GM23338 (cell line): Measurements from ENCODE around the gene MAP4K4. TPM values are rescaled to one million over a fixed set of nuclear protein-coding genes. Genes with fewer than 3 reads are reported as not detected.

Experiments
- ATAC-seq: fragments of 200-7000 bp; cut with Tn5 transposase; 3 replicates; pipeline ENCODE4 v1.9.1; 2020
- DNase-seq: peaks from one replicate; pipeline ENCODE4 v3.0.0-alpha.2; 2015; ENCODE audit warnings: low spot score
- H2AFZ ChIP-seq: fragments of 200-600 bp; sonication (generic); 2 replicates; pipeline ENCODE4 v1.8.0; 2016; ENCODE audit warnings: antibody characterized with exemption, mild to moderate bottlenecking, moderate library complexity
- H3F3A ChIP-seq: fragments of 200-600 bp; sonication (generic); replicated peaks from 2 replicates; pipeline ENCODE4 v1.8.0; 2017; ENCODE audit warnings: antibody characterized with exemption, mixed run types, low read depth
- H3K27ac ChIP-seq: fragments of 200-600 bp; sonication (generic); 2 replicates; pipeline ENCODE4 v1.6.1; 2016; ENCODE audit warnings: low read depth
- H3K27me3 ChIP-seq: fragments of 200-600 bp; sonication (generic); 2 replicates; pipeline ENCODE4 v1.8.0; 2016; ENCODE audit warnings: mild to moderate bottlenecking, mixed run types, moderate library complexity; ENCODE audit not compliant: insufficient read depth
- H3K36me3 ChIP-seq: fragments of 200-600 bp; sonication (generic); 2 replicates; pipeline ENCODE4 v1.8.0; 2016; ENCODE audit warnings: mild to moderate bottlenecking; ENCODE audit not compliant: insufficient read depth
- H3K4me1 ChIP-seq: fragments of 200-600 bp; sonication (generic); 2 replicates; pipeline ENCODE4 v1.8.0; 2016; ENCODE audit warnings: mild to moderate bottlenecking, moderate library complexity; ENCODE audit not compliant: insufficient read depth
- H3K4me2 ChIP-seq: fragments of 200-600 bp; sonication (generic); 2 replicates; pipeline ENCODE4 v1.7.1; 2017; ENCODE audit warnings: mixed run types
- H3K4me3 ChIP-seq: fragments of 200-600 bp; sonication (generic); 2 replicates; pipeline ENCODE4 v1.6.1; 2016; ENCODE audit warnings: mixed run types
- H3K79me2 ChIP-seq: fragments of 200-600 bp; sonication (generic); replicated peaks from 2 replicates; pipeline ENCODE4 v1.8.0; 2017; ENCODE audit warnings: mild to moderate bottlenecking; ENCODE audit not compliant: insufficient read depth
- H3K9me2 ChIP-seq: fragments of 200-600 bp; sonication (generic); 2 replicates; pipeline ENCODE4 v1.8.0; 2017; ENCODE audit not compliant: insufficient read depth
- H4K20me1 ChIP-seq: fragments of 200-600 bp; sonication (generic); replicated peaks from 2 replicates; pipeline ENCODE4 v1.8.0; 2017; ENCODE audit warnings: mild to moderate bottlenecking; ENCODE audit not compliant: insufficient read depth
- H3K27ac Mint-ChIP-seq: 2 replicates; pipeline ENCODE4 v1.8.0; 2020; ENCODE audit warnings: inconsistent platforms, mild to moderate bottlenecking, moderate library complexity, mixed read lengths
- H3K27me3 Mint-ChIP-seq: 3 replicates; pipeline ENCODE4 v1.8.0; 2022; ENCODE audit warnings: low read depth, mild to moderate bottlenecking, moderate library complexity, mixed read lengths, inconsistent platforms; ENCODE audit not compliant: insufficient read depth, poor library complexity
- H3K36me3 Mint-ChIP-seq: 3 replicates; pipeline ENCODE4 v1.8.0; 2021; ENCODE audit warnings: low read depth, mild to moderate bottlenecking, inconsistent platforms, moderate library complexity, mixed read lengths
- H3K4me1 Mint-ChIP-seq: 3 replicates; pipeline ENCODE4 v1.8.0; 2020; ENCODE audit warnings: mild to moderate bottlenecking, inconsistent platforms, mixed read lengths
- H3K4me3 Mint-ChIP-seq: 3 replicates; pipeline ENCODE4 v1.8.0; 2021; ENCODE audit warnings: moderate library complexity, mild to moderate bottlenecking, inconsistent platforms, mixed read lengths
- H3K9me3 Mint-ChIP-seq: 3 replicates; pipeline ENCODE4 v1.8.0; 2020; ENCODE audit warnings: moderate library complexity, mild to moderate bottlenecking, inconsistent platforms, mixed read lengths
- ETS1 ChIP-seq: IDR thresholded peaks from 2 replicates; pipeline ENCODE4 v1.6.1; 2016; ENCODE audit warnings: antibody characterized with exemption
- EZH2phosphoT487 ChIP-seq: fragments of 200-600 bp; sonication (generic); IDR thresholded peaks from one replicate; pipeline ENCODE4 v1.8.1; 2018; ENCODE audit warnings: antibody characterized with exemption; ENCODE audit not compliant: unreplicated experiment
- JUNB ChIP-seq: IDR thresholded peaks from one replicate; pipeline ENCODE4 v1.6.1; 2016; ENCODE audit warnings: antibody characterized with exemption; ENCODE audit not compliant: unreplicated experiment
- NANOG ChIP-seq: IDR thresholded peaks from 2 replicates; pipeline ENCODE4 v1.6.1; 2016; ENCODE audit warnings: antibody characterized with exemption, borderline replicate concordance
- POLR2AphosphoS5 ChIP-seq: IDR thresholded peaks from 2 replicates; pipeline ENCODE4 v1.6.1; 2016; ENCODE audit warnings: antibody characterized with exemption, low read depth
- REST ChIP-seq: IDR thresholded peaks from one replicate; pipeline ENCODE4 v1.6.1; 2018; ENCODE audit warnings: antibody characterized with exemption; ENCODE audit not compliant: unreplicated experiment
- STAT1 ChIP-seq: IDR thresholded peaks from one replicate; pipeline ENCODE4 v1.6.1; 2016; ENCODE audit warnings: antibody characterized with exemption; ENCODE audit not compliant: unreplicated experiment
- ZNF114 ChIP-seq: fragments of 250-450 bp; sonication (Bioruptor Pico); IDR thresholded peaks from 2 replicates; pipeline ENCODE4 v1.5.0; 2020; ENCODE audit warnings: mild to moderate bottlenecking, moderate library complexity
- ZNF331 ChIP-seq: fragments of 250-450 bp; sonication (Bioruptor Pico); IDR thresholded peaks from 2 replicates; pipeline ENCODE4 v1.5.0; 2020; ENCODE audit warnings: low read depth, mild to moderate bottlenecking, moderate library complexity
- polyA plus RNA-seq: library from polyadenylated mRNA; unstranded; fragments of >200 nt; fragmentation: Nextera tagmentation; extraction: Ambion mirVana; gene quantifications from 2 replicates; pipeline ENCODE4 v1.2.1, GENCODE V29; 2016
- total RNA-seq: library from RNA; depleted of rRNA; stranded (reverse); fragments of >200 nt; shearing (Covaris generic); gene quantifications from 2 replicates; pipeline ENCODE4 v1.2.3, GENCODE V29; 2014
- TF ChIP-seq, protein P1 (sequence below), 2 experiments: fragments of 200-600 bp in 1 of 2; sonication (generic) in 1 of 2; conservative IDR thresholded peaks; 2 replicates each; pipeline versions ENCODE4 v1.5.1 to v1.6.1; 2016 to 2017; ENCODE audit warnings: antibody characterized with exemption in 2 of 2, low read depth in 2 of 2, mild to moderate bottlenecking in 2 of 2, moderate library complexity in 1 of 2

The MAP4K4 gene
- total and polyA plus RNA-seq, 2 experiments from 2014 or later: 34.6 to 99.2 TPM

GRCh38 chr2:101858910-101859309 is 161.4 kb downstream of the MAP4K4 start:
- no peaks in the 10 kb centered on the region; the same call in 1 of the 2 replicates for H3K4me1 ChIP-seq
- Mint-ChIP-seq H3K4me3 (no peak overlapping the region), H3K4me1 (peaks cover 16% of the 10 kb centered on the region), H3K27ac (no peak overlapping the region), H3K36me3 (peaks cover 46% of the 10 kb centered on the region), H3K27me3 (peaks cover 3% of the 10 kb centered on the region), H3K9me3 (no peaks in the 10 kb centered on the region)
- H3F3A ChIP-seq: no peaks in the 10 kb centered on the region
- peaks cover 18% of the 10 kb centered on the region for H3K36me3 ChIP-seq
- ATAC-seq (no peak; the same call in 2 of the 3 replicates), DNase-seq (no peak)
- TF ChIP-seq, protein P1, sequence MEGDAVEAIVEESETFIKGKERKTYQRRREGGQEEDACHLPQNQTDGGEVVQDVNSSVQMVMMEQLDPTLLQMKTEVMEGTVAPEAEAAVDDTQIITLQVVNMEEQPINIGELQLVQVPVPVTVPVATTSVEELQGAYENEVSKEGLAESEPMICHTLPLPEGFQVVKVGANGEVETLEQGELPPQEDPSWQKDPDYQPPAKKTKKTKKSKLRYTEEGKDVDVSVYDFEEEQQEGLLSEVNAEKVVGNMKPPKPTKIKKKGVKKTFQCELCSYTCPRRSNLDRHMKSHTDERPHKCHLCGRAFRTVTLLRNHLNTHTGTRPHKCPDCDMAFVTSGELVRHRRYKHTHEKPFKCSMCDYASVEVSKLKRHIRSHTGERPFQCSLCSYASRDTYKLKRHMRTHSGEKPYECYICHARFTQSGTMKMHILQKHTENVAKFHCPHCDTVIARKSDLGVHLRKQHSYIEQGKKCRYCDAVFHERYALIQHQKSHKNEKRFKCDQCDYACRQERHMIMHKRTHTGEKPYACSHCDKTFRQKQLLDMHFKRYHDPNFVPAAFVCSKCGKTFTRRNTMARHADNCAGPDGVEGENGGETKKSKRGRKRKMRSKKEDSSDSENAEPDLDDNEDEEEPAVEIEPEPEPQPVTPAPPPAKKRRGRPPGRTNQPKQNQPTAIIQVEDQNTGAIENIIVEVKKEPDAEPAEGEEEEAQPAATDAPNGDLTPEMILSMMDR (conservative IDR thresholded peaks at IDR 0.05; ENCODE audit: low read depth in 2 of 2): no peak
- H2AFZ ChIP-seq: no peak overlapping the region
- no peak overlapping the region for H3K27ac ChIP-seq
- H3K9me2 ChIP-seq: no peaks in the 10 kb centered on the region
- H3K4me3 ChIP-seq: no peak overlapping the region
- no peak overlapping the region for H3K4me2 ChIP-seq
- peaks cover 5% of the 10 kb centered on the region; the same call in 1 of the 2 replicates for H4K20me1 ChIP-seq
- no peaks in the 10 kb centered on the region for H3K27me3 ChIP-seq
- no peaks in the 10 kb centered on the region for H3K79me2 ChIP-seq

- Histone ChIP-seq H3K36me3 (peaks cover 18% of the 10 kb centered on the region), H3K4me3 (no peak overlapping the region), H3F3A (no peaks in the 10 kb centered on the region), H3K27me3 (no peaks in the 10 kb centered on the region), H3K4me1 (no peaks in the 10 kb centered on the region; the same call in 1 of the 2 replicates), H3K27ac (no peak overlapping the region), H3K4me2 (no peak overlapping the region), H2AFZ (no peak overlapping the region), H3K79me2 (no peaks in the 10 kb centered on the region), H3K9me2 (no peaks in the 10 kb centered on the region), H4K20me1 (peaks cover 5% of the 10 kb centered on the region; the same call in 1 of the 2 replicates)
- no peaks in the 10 kb centered on the region for H3K9me3 Mint-ChIP-seq
- no peak overlapping the region for H3K27ac Mint-ChIP-seq
- DNase-seq: no peak
- H3K4me3 Mint-ChIP-seq: no peak overlapping the region
- peaks cover 18% of the 10 kb centered on the region for H3K4me1 Mint-ChIP-seq
- no peak for ATAC-seq
- H3K27me3 Mint-ChIP-seq: peaks cover 3% of the 10 kb centered on the region
- H3K36me3 Mint-ChIP-seq: peaks cover 46% of the 10 kb centered on the region
- TF ChIP-seq NANOG: no peak
- TF ChIP-seq REST: no peak
- no peak for TF ChIP-seq ETS1
- no peak for TF ChIP-seq ZNF331
- no peak for TF ChIP-seq POLR2AphosphoS5
- TF ChIP-seq, protein P1 (conservative IDR thresholded peaks at IDR 0.05; ENCODE audit: low read depth in 2 of 2): no peak
- TF ChIP-seq ZNF114 (CRISPR knock-in tag): no peak
- no peak for TF ChIP-seq JUNB
- TF ChIP-seq EZH2phosphoT487: no peak
- no peak for TF ChIP-seq STAT1
Measured at GRCh38 chr2:101859604-101860003, 162.1 kb downstream of the MAP4K4 start.
